ENCODE results near the gene SNAPC2. TPM values are rescaled to one million over a fixed set of nuclear protein-coding genes. Genes with fewer than 3 reads are reported as not detected.

SNAPC2 gene
- total and polyA plus RNA-seq, 2 experiments from 2014 or later, result 33.7 to 47.2 TPM

GRCh38 chr19:7970716-7971448 lies 50.7 kb downstream of the SNAPC2 start:
- H3K4me3 ChIP-seq, result no peak overlapping the region
- TF ChIP-seq EZH2phosphoT487 (IDR thresholded peaks at IDR 0.05; ENCODE audit: insufficient read depth, low read depth), result no peak
- no peak for TF ChIP-seq EZH2 (IDR thresholded peaks at IDR 0.05; ENCODE audit: insufficient read depth, poor library complexity, severe bottlenecking)

GRCh38 chr19:7971553-7972520 lies 51.7 kb downstream of the SNAPC2 start:
- 84 to 85% methylated on average over 34 to 35 of the region's 35 CpGs for WGBS, 2 experiments (ENCODE audit: low coverage in 1 of 2, low lambda C conversion rate in 2 of 2, missing lambda C conversion rate in 2 of 2)

More at GRCh38 chr19:7970716-7971448, 50.7 kb downstream of the SNAPC2 start:
- DNase-seq, result peak; percentile 60
- no peak overlapping the region for H2AFZ ChIP-seq
- H3K27me3 ChIP-seq (replicated peaks; ENCODE audit: insufficient read depth), result no peaks in the 10 kb centered on the region
- H3K36me3 ChIP-seq (ENCODE audit: low read depth), result no peaks in the 10 kb centered on the region; the same call in 1 of the 2 replicates
- no peaks in the 10 kb centered on the region for H3K9me2 ChIP-seq (ENCODE audit: insufficient read depth)
- H3K9me3 ChIP-seq (ENCODE audit: low read depth), result no peaks in the 10 kb centered on the region
- WGBS, 2 experiments (ENCODE audit: low coverage in 1 of 2, low lambda C conversion rate in 2 of 2, missing lambda C conversion rate in 2 of 2), result 75 to 76% methylated on average over 12 of the region's 12 CpGs
- no peaks in the 10 kb centered on the region for H3K4me1 ChIP-seq (ENCODE audit: insufficient read depth)
- no peaks in the 10 kb centered on the region for H3F3A ChIP-seq (ENCODE audit: insufficient read depth)
- H3K9ac ChIP-seq, result no peak overlapping the region
- in situ Hi-C loops (cut with MboI), result no loop called here
- no peaks in the 10 kb centered on the region for H4K20me1 ChIP-seq (ENCODE audit: insufficient read depth)
- no peak overlapping the region for H3K4me2 ChIP-seq (ENCODE audit: unreplicated experiment)
- H3K27ac ChIP-seq, result no peak overlapping the region
- H3K79me2 ChIP-seq (ENCODE audit: insufficient read depth), result 0 out of 2 replicates have a peak, but pooled peaks cover 4% of the 10 kb centered on the region

More at GRCh38 chr19:7971553-7972520, 51.7 kb downstream of the SNAPC2 start:
- Histone ChIP-seq H3K9ac (no peak overlapping the region), H3K79me2 (ENCODE audit: insufficient read depth) (0 out of 2 replicates have a peak, but pooled peaks cover 4% of the 10 kb centered on the region), H4K20me1 (ENCODE audit: insufficient read depth) (no peaks in the 10 kb centered on the region), H3K9me3 (ENCODE audit: low read depth) (no peaks in the 10 kb centered on the region), H3K4me3 (no peak overlapping the region), H3K4me1 (ENCODE audit: insufficient read depth) (no peaks in the 10 kb centered on the region), H3K4me2 (ENCODE audit: unreplicated experiment) (no peak overlapping the region), H3K27ac (no peak overlapping the region), H3K36me3 (ENCODE audit: low read depth) (no peaks in the 10 kb centered on the region; the same call in 1 of the 2 replicates), H2AFZ (no peak overlapping the region), H3F3A (ENCODE audit: insufficient read depth) (no peaks in the 10 kb centered on the region), H3K9me2 (ENCODE audit: insufficient read depth) (no peaks in the 10 kb centered on the region), H3K27me3 (replicated peaks; ENCODE audit: insufficient read depth) (no peaks in the 10 kb centered on the region)
- TF ChIP-seq EZH2 (IDR thresholded peaks at IDR 0.05; ENCODE audit: insufficient read depth, poor library complexity, severe bottlenecking) (no peak), EZH2phosphoT487 (IDR thresholded peaks at IDR 0.05; ENCODE audit: insufficient read depth, low read depth) (no peak)
- DNase-seq, result no peak
- in situ Hi-C loops (cut with MboI), result no loop called here

Other genes starting within 250 kb of the SNAPC2 start
- not detected in 2 replicates for gene MCEMP1, start 243.2 kb upstream of the SNAPC2 start, total RNA-seq (2014; rRNA removed; shearing (Covaris generic))
- not detected in 2 replicates for gene MCEMP1, start 243.2 kb upstream of the SNAPC2 start, polyA plus RNA-seq (2016; fragmentation: Nextera tagmentation; extraction: Ambion mirVana)
- 68.1 and 134 TPM in 2 replicates for gene TRAPPC5, start 239.5 kb upstream of the SNAPC2 start, total RNA-seq (2014; rRNA removed; shearing (Covaris generic))
- 203 and 207 TPM in 2 replicates for gene TRAPPC5, start 239.5 kb upstream of the SNAPC2 start, polyA plus RNA-seq (2016; fragmentation: Nextera tagmentation; extraction: Ambion mirVana)
- gene FCER2, start 218.2 kb upstream of the SNAPC2 start, total RNA-seq (2014; rRNA removed; shearing (Covaris generic)), result not detected in 2 replicates
- gene FCER2, start 218.2 kb upstream of the SNAPC2 start, polyA plus RNA-seq (2016; fragmentation: Nextera tagmentation; extraction: Ambion mirVana), result 0.33 TPM in 1 of 2 replicates, not detected in the other
- gene CLEC4G, start 188.2 kb upstream of the SNAPC2 start, total RNA-seq (2014; rRNA removed; shearing (Covaris generic)), result not detected in 2 replicates
- not detected in 2 replicates for gene CLEC4G, start 188.2 kb upstream of the SNAPC2 start, polyA plus RNA-seq (2016; fragmentation: Nextera tagmentation; extraction: Ambion mirVana)
- gene CD209, start 172.8 kb upstream of the SNAPC2 start, total RNA-seq (2014; rRNA removed; shearing (Covaris generic)), result not detected in 2 replicates
- gene CD209, start 172.8 kb upstream of the SNAPC2 start, polyA plus RNA-seq (2016; fragmentation: Nextera tagmentation; extraction: Ambion mirVana), result not detected in 2 replicates
- not detected in 2 replicates for gene CLEC4M, start 157.1 kb upstream of the SNAPC2 start, total RNA-seq (2014; rRNA removed; shearing (Covaris generic))
- gene CLEC4M, start 157.1 kb upstream of the SNAPC2 start, polyA plus RNA-seq (2016; fragmentation: Nextera tagmentation; extraction: Ambion mirVana), result not detected in 2 replicates
- gene EVI5L, start 90.1 kb upstream of the SNAPC2 start, total RNA-seq (2014; rRNA removed; shearing (Covaris generic)), result 24.3 and 26.8 TPM in 2 replicates
- 6.9 and 8.4 TPM in 2 replicates for gene EVI5L, start 90.1 kb upstream of the SNAPC2 start, polyA plus RNA-seq (2016; fragmentation: Nextera tagmentation; extraction: Ambion mirVana)
- not detected in 2 replicates for gene PRR36, start 45.9 kb upstream of the SNAPC2 start, total RNA-seq (2014; rRNA removed; shearing (Covaris generic))
- 0.10 TPM in 1 of 2 replicates, not detected in the other for gene PRR36, start 45.9 kb upstream of the SNAPC2 start, polyA plus RNA-seq (2016; fragmentation: Nextera tagmentation; extraction: Ambion mirVana)
- 3.5 and 3.6 TPM in 2 replicates for gene LRRC8E, start 31.8 kb upstream of the SNAPC2 start, total RNA-seq (2014; rRNA removed; shearing (Covaris generic))
- gene LRRC8E, start 31.8 kb upstream of the SNAPC2 start, polyA plus RNA-seq (2016; fragmentation: Nextera tagmentation; extraction: Ambion mirVana), result 3.7 and 4.0 TPM in 2 replicates
- 9.7 and 14.8 TPM in 2 replicates for gene MAP2K7, start 16.5 kb upstream of the SNAPC2 start, total RNA-seq (2014; rRNA removed; shearing (Covaris generic))
- gene MAP2K7, start 16.5 kb upstream of the SNAPC2 start, polyA plus RNA-seq (2016; fragmentation: Nextera tagmentation; extraction: Ambion mirVana), result 4.6 and 4.8 TPM in 2 replicates
- 9.0 TPM in 1 of 2 replicates, not detected in the other for gene TGFBR3L, start 5.5 kb upstream of the SNAPC2 start, total RNA-seq (2014; rRNA removed; shearing (Covaris generic))
- gene TGFBR3L, start 5.5 kb upstream of the SNAPC2 start, polyA plus RNA-seq (2016; fragmentation: Nextera tagmentation; extraction: Ambion mirVana), result 24.3 and 30.6 TPM in 2 replicates
- gene CTXN1, start 5.8 kb downstream of the SNAPC2 start, total RNA-seq (2014; rRNA removed; shearing (Covaris generic)), result 3.5 and 9.0 TPM in 2 replicates
- gene CTXN1, start 5.8 kb downstream of the SNAPC2 start, polyA plus RNA-seq (2016; fragmentation: Nextera tagmentation; extraction: Ambion mirVana), result 3.3 and 3.4 TPM in 2 replicates
- gene TIMM44, start 23.3 kb downstream of the SNAPC2 start, total RNA-seq (2014; rRNA removed; shearing (Covaris generic)), result 53.1 and 66.8 TPM in 2 replicates
- 25.8 and 28.6 TPM in 2 replicates for gene TIMM44, start 23.3 kb downstream of the SNAPC2 start, polyA plus RNA-seq (2016; fragmentation: Nextera tagmentation; extraction: Ambion mirVana)
- gene ELAVL1, start 85.3 kb downstream of the SNAPC2 start, total RNA-seq (2014; rRNA removed; shearing (Covaris generic)), result 44.0 and 48.1 TPM in 2 replicates
- gene ELAVL1, start 85.3 kb downstream of the SNAPC2 start, polyA plus RNA-seq (2016; fragmentation: Nextera tagmentation; extraction: Ambion mirVana), result 74.4 and 78.9 TPM in 2 replicates
- gene CCL25, start 132.4 kb downstream of the SNAPC2 start, total RNA-seq (2014; rRNA removed; shearing (Covaris generic)), result not detected in 2 replicates
- not detected in 2 replicates for gene CCL25, start 132.4 kb downstream of the SNAPC2 start, polyA plus RNA-seq (2016; fragmentation: Nextera tagmentation; extraction: Ambion mirVana)
- gene FBN3, start 229.3 kb downstream of the SNAPC2 start, total RNA-seq (2014; rRNA removed; shearing (Covaris generic)), result not detected in 2 replicates
- not detected in 2 replicates for gene FBN3, start 229.3 kb downstream of the SNAPC2 start, polyA plus RNA-seq (2016; fragmentation: Nextera tagmentation; extraction: Ambion mirVana)